Lower leg skin (tissue), 4 donors: ENCODE measurements around the gene CES2. TPM values are rescaled to one million over a fixed set of nuclear protein-coding genes. Genes with fewer than 3 reads are reported as not detected.

Source experiments
- DNase-seq, 2 donors: peaks; one replicate each; pipeline ENCODE4 v3.0.0-alpha.2; 2019; ENCODE audit warnings: low spot score in 2 of 2
- H3K4me3 ChIP-seq: fragments of 200-600 bp; sonication (generic); 2 replicates; pipeline ENCODE4 v1.5.1; 2017; ENCODE audit warnings: mild to moderate bottlenecking, low read depth; ENCODE audit not compliant: poor library complexity, severe bottlenecking
- POLR2A ChIP-seq, 2 donors: fragments of 450-650 bp; IDR thresholded peaks; one replicate each; pipeline ENCODE4 v1.6.1; 2016 to 2017; ENCODE audit warnings: antibody characterized with exemption in 2 of 2, mild to moderate bottlenecking in 1 of 2, moderate library complexity in 1 of 2
- WGBS, 2 donors: methylation state at CpG; one replicate each; pipeline ENCODE4 v1.1.5; 2018; 5-methylcytosine and 5-hydroxymethylcytosine counted together
- intact Hi-C: fragments of 100-400 bp; cut with DNase I; formaldehyde crosslinking; loops from one replicate; pipeline ENCODE4 v1.15.0; 2023; ENCODE audit warnings: low total_unique reads
- total RNA-seq, 4 donors: library from RNA; depleted of rRNA; stranded (reverse); fragments of >200 nt; gene quantifications; one replicate each; pipeline ENCODE4 v1.1.0, GENCODE V29; 2016
- TF ChIP-seq, protein P1 (sequence below), 3 donors: fragments of 450-650 bp; IDR thresholded peaks; one replicate each; pipeline ENCODE4 v1.5.1; 2016; ENCODE audit warnings: antibody characterized with exemption in 3 of 3, mild to moderate bottlenecking in 3 of 3, moderate library complexity in 2 of 3

CES2 gene
- total RNA-seq, 4 donors from 2014 or later = 37.4 to 90.2 (median 50.2) TPM

DNA sequence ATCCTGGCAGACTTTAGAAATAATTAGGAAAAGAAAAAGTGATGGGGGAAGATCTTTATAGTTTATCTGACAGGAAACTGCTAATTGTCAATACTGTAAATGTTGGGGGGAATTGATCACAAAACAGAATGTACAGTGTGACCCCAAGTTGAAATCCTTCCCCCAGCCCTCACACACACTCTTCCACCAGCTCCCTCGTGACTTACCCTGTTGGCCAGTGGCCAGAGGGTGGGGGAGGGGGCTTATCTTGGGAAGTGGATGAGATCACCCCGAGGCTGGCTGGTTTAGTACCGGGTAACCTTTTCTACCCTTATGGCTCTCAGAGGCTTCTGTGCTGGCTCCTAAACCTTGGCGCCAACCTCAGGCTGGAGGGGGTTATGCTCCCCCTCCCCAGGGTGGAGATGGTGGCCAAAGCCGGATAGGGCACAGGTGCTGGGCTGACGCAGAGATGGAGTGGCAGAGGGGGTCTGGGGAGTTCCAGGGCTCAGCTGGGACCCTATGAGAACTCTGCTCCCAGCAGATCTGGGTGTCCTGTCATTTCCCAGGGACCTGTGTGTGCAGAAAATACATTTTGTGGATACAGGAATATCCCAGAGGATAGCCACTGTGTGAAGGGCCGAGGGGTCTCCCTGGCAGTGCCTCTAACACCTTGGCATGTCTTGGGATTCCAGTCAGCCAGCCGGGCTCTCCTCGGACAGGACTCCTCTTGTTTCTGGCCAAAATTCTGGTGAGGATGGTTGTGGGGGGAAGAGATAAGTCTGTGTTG, 35.2 kb upstream of the CES2 start:
- peak in 1 of 2 donors; percentile 56 for DNase-seq
- TF ChIP-seq, protein P1, sequence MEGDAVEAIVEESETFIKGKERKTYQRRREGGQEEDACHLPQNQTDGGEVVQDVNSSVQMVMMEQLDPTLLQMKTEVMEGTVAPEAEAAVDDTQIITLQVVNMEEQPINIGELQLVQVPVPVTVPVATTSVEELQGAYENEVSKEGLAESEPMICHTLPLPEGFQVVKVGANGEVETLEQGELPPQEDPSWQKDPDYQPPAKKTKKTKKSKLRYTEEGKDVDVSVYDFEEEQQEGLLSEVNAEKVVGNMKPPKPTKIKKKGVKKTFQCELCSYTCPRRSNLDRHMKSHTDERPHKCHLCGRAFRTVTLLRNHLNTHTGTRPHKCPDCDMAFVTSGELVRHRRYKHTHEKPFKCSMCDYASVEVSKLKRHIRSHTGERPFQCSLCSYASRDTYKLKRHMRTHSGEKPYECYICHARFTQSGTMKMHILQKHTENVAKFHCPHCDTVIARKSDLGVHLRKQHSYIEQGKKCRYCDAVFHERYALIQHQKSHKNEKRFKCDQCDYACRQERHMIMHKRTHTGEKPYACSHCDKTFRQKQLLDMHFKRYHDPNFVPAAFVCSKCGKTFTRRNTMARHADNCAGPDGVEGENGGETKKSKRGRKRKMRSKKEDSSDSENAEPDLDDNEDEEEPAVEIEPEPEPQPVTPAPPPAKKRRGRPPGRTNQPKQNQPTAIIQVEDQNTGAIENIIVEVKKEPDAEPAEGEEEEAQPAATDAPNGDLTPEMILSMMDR (IDR thresholded peaks at IDR 0.05) = no peak
- no peak for TF ChIP-seq POLR2A (IDR thresholded peaks at IDR 0.05)
- intact Hi-C loops = loop anchor here (10.0 kb wide), 1 partner anchor 75 kb away; no protein-coding TSS in a partner anchor
- 37 to 46% methylated on average over 9 of the region's 9 CpGs for WGBS, 2 donors
- H3K4me3 ChIP-seq = no peak overlapping the region

DNA sequence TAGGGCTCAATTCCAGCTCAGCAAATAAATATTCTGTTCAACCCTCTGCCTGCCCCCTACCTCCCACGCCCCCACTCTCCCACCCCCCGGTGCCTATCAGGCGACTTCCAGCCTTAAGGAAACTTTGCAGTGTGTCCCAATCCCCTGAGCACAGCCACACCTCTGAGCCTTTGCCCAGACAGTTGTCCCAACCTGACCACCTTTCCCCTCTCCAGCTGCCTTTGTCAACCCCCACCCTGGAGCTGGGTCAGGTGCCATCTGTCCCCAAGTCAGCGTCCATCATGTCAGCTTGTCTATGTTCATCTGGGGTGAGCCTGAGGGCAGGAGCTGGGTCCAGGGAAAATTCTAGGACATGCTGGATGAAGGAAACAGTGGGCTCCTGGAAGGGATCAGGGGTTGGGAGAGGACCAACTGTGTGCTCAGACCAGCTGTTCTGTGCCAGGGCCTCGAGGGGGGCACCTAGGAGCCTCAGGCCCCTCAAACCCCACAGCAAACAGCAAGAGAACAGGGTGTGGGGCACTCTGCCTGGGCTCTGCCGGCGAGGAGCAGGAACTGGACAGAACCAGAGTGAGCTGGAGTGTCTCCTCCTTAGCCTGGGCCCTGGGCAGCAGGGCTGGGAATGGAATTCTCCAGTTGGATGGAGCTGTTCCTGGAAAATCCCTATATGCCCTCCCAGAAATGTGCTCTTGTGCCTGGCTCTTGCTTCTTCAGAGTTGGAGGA, 34.4 kb upstream of the CES2 start:
- intact Hi-C loops = no loop called here
- WGBS, 2 donors = 31 to 51% methylated on average over 7 of the region's 7 CpGs
- no peak for DNase-seq
- no peak for TF ChIP-seq POLR2A (IDR thresholded peaks at IDR 0.05)
- TF ChIP-seq, protein P1 (IDR thresholded peaks at IDR 0.05) = no peak
- H3K4me3 ChIP-seq = no peak overlapping the region

DNA sequence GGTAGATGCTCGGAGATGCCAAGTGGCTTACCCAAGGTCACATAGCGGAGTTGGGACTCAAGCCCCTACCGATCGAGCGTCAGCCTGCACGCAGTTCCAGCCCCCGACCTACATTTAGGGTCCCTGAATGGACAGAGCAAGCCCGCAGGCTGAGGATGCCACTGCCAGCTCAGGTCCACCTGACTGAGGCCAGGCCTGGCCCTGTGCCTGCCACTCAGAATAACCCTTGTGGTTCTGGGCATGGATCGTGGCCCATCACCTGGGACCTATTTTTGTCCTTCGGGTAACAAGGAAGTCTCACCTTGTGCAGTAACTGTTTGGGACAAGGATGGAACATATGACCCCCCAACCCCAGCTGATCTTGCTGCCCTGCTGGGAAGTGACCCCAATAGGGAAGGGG, 33.7 kb upstream of the CES2 start:
- intact Hi-C loops = no loop called here
- WGBS, 2 donors = 88 to 91% methylated on average over 7 to 10 of the region's 10 CpGs

DNA sequence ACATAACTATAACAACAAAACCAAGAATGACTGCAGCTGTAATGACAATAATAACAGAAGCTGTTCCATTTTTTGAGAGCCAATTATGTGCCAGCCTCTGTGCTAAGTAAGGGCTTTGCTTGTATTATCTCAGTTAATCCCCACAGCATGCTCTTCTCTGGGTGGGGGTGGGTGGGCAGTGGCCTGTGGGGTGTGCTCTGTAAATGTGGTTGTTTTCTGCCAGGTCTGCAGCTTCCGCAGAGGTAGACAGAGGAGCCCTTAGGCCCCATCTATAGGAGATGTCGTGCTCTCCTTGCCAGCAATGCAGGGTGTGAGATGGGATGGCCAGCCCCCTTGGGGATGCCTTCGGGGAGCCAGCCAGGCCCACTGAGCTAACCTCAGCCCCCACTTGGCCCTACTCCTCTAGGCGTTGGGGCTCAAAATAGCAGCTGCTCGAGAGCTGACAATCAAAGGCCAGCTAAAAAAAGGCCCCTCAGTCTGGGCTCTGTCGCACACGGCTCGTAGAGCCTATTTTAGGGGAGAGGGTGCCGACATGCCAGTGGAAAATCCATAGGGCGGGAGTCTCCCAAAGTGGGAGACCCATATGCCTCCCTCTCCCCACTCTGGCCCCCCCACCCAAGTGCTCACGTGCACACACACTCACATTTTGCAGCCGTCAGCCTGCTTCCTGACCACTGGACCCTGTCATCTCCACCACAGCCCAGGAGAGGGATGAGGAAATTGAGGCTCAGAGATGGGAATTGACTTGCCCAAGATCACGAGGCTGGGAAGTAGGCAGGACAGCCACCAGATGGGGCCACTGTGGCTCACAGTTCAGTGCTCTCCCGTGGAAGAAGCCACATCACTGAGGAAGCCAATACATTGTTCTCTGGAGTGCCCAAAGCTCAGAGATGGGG, 32.4 kb upstream of the CES2 start:
- TF ChIP-seq POLR2A (IDR thresholded peaks at IDR 0.05) = no peak
- TF ChIP-seq, protein P1 (IDR thresholded peaks at IDR 0.05) = no peak
- H3K4me3 ChIP-seq = no peak overlapping the region
- no peak for DNase-seq
- 77 to 79% methylated on average over 13 to 14 of the region's 14 CpGs for WGBS, 2 donors
- intact Hi-C loops = no loop called here

More for the DNA sequence above, 33.7 kb upstream of the CES2 start:
- no peak overlapping the region for H3K4me3 ChIP-seq
- TF ChIP-seq, protein P1 (IDR thresholded peaks at IDR 0.05) = no peak
- TF ChIP-seq POLR2A (IDR thresholded peaks at IDR 0.05) = no peak
- no peak for DNase-seq

DNA sequence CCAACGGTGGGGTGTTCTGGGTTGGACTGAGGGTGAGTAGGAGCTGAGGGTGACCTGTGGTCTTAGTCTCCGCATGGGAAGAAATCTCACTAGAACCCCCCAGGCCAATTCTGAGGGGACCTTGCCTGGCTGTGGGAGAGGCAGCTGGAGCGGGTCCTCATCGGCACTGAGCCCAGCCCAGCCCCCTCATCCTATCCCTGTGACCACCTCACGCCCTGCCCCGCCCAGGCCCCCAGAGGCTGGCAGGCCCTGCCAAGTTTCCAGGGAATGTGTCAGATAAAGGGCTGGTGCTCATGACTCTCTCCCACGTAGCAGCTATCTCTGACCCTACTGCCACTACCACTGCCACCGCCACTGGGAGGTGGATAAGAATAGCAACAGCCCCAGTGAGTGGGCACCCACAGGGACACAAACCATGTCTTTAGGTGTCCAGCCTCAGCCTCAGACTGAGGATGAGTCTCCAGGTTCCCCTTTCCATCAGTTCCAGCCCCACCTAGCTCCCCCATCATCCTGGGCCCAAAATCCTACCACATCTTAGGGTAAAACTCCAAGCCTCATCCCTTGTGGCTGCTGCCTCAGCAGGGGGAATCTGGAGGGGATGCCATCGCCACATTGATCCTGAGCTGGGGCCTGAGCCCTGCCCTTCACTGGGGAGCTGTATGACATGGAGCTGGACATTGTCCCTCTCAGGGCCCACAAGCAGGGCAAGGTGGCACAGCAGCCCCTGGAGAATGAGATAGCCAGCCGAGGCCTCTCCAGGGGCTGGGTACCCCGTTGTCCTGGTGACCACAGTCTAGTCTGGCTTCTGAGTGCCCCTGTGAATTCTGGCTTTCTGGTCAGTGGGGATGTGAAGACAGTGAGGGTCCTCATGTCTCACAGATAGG, 31.5 kb upstream of the CES2 start:
- TF ChIP-seq, protein P1 (IDR thresholded peaks at IDR 0.05) = no peak
- TF ChIP-seq POLR2A (IDR thresholded peaks at IDR 0.05) = no peak
- intact Hi-C loops = no loop called here
- 73% methylated on average over 5 to 11 of the region's 11 CpGs for WGBS, 2 donors
- no peak overlapping the region for H3K4me3 ChIP-seq
- DNase-seq = no peak
